Osteocyte (in vitro differentiated cells): ENCODE measurements around the gene SCFD2. TPM values are rescaled to one million over a fixed set of nuclear protein-coding genes. Genes with fewer than 3 reads are reported as not detected.
"Not testable (repeated sequence)": the region's sequence is repeated elsewhere in the genome, so short reads cannot be mapped to it uniquely, and the experiment has no call there.

Experiments
- DNase-seq: peaks from one replicate; pipeline ENCODE4 v3.0.0; 2021; ENCODE audit warnings: mixed read lengths; ENCODE audit not compliant: unreplicated experiment; ENCODE audit errors: extremely low spot score
- H3K27ac Mint-ChIP-seq: one replicate; pipeline ENCODE4 v1.8.0; 2021; ENCODE audit warnings: mild to moderate bottlenecking, mixed read lengths; ENCODE audit not compliant: unreplicated experiment
- H3K27me3 Mint-ChIP-seq: one replicate; pipeline ENCODE4 v1.8.0; 2021; ENCODE audit warnings: mixed read lengths; ENCODE audit not compliant: unreplicated experiment
- H3K36me3 Mint-ChIP-seq: one replicate; pipeline ENCODE4 v1.8.0; 2021; ENCODE audit warnings: mixed read lengths; ENCODE audit not compliant: unreplicated experiment
- H3K4me1 Mint-ChIP-seq: one replicate; pipeline ENCODE4 v1.8.0; 2021; ENCODE audit warnings: mixed read lengths; ENCODE audit not compliant: unreplicated experiment
- H3K4me3 Mint-ChIP-seq: one replicate; pipeline ENCODE4 v1.8.0; 2021; ENCODE audit warnings: mild to moderate bottlenecking, moderate library complexity, mixed read lengths; ENCODE audit not compliant: unreplicated experiment
- H3K9me3 Mint-ChIP-seq: one replicate; pipeline ENCODE4 v1.8.0; 2021; ENCODE audit warnings: mixed read lengths; ENCODE audit not compliant: unreplicated experiment
- total RNA-seq: library from RNA; stranded (reverse); gene quantifications from 2 replicates; pipeline ENCODE4 v1.2.1, GENCODE V29; 2021
- TF ChIP-seq, protein P1 (sequence below): fragments of 200-600 bp; sonication (generic); IDR thresholded peaks from 2 replicates; pipeline ENCODE4 v1.5.0; 2021; ENCODE audit warnings: antibody characterized with exemption, mild to moderate bottlenecking, moderate library complexity

The SCFD2 gene
- total RNA-seq, 1 donor from 2014 or later: 14.0 TPM

DNA sequence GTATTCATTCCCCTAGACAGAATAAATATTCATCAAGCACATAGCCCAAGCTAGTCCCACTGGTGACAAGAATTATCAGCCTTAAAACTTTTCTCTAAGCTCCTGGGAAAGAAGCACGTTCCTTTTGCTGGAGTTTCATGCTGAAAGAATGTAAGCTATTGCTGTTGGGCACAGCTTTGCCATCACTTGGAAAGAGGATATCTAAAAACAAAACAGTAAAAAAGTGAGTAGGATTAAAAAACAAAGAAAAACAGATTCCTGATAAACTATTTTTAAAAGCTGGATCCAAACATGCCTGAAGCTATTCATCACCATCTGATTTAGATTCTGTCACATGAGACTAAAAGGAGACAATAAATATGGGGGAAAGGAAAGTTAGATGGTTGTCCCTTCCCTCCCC, 176.8 kb downstream of the SCFD2 start:
- Mint-ChIP-seq H3K27me3 (no peaks in the 10 kb centered on the region), H3K27ac (peak overlapping the region; percentile 64), H3K36me3 (no peaks in the 10 kb centered on the region), H3K9me3 (no peaks in the 10 kb centered on the region), H3K4me1 (peaks cover 46% of the 10 kb centered on the region), H3K4me3 (no peak overlapping the region)
- DNase-seq: no peak
- TF ChIP-seq, protein P1, sequence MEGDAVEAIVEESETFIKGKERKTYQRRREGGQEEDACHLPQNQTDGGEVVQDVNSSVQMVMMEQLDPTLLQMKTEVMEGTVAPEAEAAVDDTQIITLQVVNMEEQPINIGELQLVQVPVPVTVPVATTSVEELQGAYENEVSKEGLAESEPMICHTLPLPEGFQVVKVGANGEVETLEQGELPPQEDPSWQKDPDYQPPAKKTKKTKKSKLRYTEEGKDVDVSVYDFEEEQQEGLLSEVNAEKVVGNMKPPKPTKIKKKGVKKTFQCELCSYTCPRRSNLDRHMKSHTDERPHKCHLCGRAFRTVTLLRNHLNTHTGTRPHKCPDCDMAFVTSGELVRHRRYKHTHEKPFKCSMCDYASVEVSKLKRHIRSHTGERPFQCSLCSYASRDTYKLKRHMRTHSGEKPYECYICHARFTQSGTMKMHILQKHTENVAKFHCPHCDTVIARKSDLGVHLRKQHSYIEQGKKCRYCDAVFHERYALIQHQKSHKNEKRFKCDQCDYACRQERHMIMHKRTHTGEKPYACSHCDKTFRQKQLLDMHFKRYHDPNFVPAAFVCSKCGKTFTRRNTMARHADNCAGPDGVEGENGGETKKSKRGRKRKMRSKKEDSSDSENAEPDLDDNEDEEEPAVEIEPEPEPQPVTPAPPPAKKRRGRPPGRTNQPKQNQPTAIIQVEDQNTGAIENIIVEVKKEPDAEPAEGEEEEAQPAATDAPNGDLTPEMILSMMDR: no peak

GRCh38 chr4:53186714-53187358, 179.0 kb downstream of the SCFD2 start:
- Mint-ChIP-seq H3K9me3 (no peaks in the 10 kb centered on the region), H3K27ac (peak overlapping the region; percentile 69), H3K4me1 (peaks cover 46% of the 10 kb centered on the region), H3K4me3 (no peak overlapping the region), H3K36me3 (no peaks in the 10 kb centered on the region), H3K27me3 (no peaks in the 10 kb centered on the region)
- TF ChIP-seq, protein P1: no peak
- DNase-seq: no peak

- TF ChIP-seq, protein P1: no peak
- H3K27me3 Mint-ChIP-seq: no peaks in the 10 kb centered on the region
- H3K27ac Mint-ChIP-seq: peak overlapping the region; percentile 69
- peaks cover 46% of the 10 kb centered on the region for H3K4me1 Mint-ChIP-seq
- no peaks in the 10 kb centered on the region for H3K36me3 Mint-ChIP-seq
- H3K4me3 Mint-ChIP-seq: no peak overlapping the region
- no peak for DNase-seq
- no peaks in the 10 kb centered on the region for H3K9me3 Mint-ChIP-seq
Measured at GRCh38 chr4:53185869-53186585, 179.8 kb downstream of the SCFD2 start.

DNA sequence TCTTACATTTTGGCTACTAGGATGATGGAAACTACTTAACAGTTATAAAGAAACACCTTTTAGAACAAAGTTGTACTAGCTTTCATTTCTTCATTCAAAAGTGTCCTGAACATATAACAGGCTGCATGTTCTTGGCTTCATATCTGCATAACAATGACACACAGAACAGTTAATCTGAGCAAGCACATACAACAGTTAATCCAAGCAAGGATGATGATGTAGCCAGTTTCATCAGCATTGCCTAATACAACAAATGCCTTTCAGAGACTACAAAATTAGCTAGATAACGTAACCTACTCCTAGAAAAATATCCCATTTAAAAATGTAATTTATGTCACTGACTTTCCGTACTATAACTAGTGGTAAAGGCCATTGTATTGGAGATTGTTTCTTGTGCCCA, 182.1 kb downstream of the SCFD2 start:
- Mint-ChIP-seq H3K27me3 (no peaks in the 10 kb centered on the region), H3K9me3 (peaks cover 9% of the 10 kb centered on the region), H3K36me3 (peaks cover 2% of the 10 kb centered on the region), H3K4me3 (no peak overlapping the region), H3K27ac (no peak overlapping the region), H3K4me1 (peaks cover 30% of the 10 kb centered on the region)
- DNase-seq: no peak
- TF ChIP-seq, protein P1: no peak

DNA sequence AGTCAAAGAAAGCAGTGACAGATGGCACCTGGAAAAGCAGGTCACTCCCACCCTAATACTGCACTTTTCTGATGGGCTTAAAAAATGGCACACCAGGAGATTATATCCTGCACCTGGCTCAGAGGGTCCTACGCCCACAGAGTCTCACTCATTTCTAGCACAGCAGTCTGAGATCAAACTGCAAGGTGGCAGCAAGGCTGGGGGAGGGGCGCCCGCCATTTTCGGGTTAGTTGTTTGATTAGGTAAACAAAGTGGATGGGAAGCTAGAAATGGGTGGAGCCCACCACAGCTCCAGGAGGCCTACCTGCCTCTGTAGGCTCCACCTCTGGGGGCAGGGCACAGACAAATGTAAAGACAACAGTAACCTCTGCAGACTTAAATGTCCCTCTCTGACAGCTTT, 188.1 kb downstream of the SCFD2 start:
- DNase-seq, H3K4me1 Mint-ChIP-seq, H3K36me3 Mint-ChIP-seq, H3K4me3 Mint-ChIP-seq, H3K27ac Mint-ChIP-seq, H3K27me3 Mint-ChIP-seq: not testable (repeated sequence)
- H3K9me3 Mint-ChIP-seq: peaks cover 15% of the 10 kb centered on the region
